IPS-NIHi11 (cell line): Measurements from ENCODE around the gene CARS1.

ENCODE experiments used
- DNase-seq: peaks from one replicate; pipeline ENCODE4 v3.0.0; 2012; ENCODE audit warnings: mixed read lengths, low spot score

CARS1 gene

GRCh38 chr11:2991452-2992233, 65.6 kb downstream of the CARS1 start:
- DNase-seq: peak; percentile 84

- no peak for DNase-seq
These were observed 66.4 kb downstream of the CARS1 start for GRCh38 chr11:2990617-2991451.

GRCh38 chr11:2989551-2989950, 67.7 kb downstream of the CARS1 start:
- no peak for DNase-seq

GRCh38 chr11:2989006-2989405, 68.2 kb downstream of the CARS1 start:
- DNase-seq: no peak

- DNase-seq: no peak
These were observed 69.1 kb downstream of the CARS1 start for GRCh38 chr11:2987881-2988861.

GRCh38 chr11:2983908-2984307, 73.3 kb downstream of the CARS1 start:
- DNase-seq: no peak

GRCh38 chr11:2982214-2982613, 75.0 kb downstream of the CARS1 start:
- DNase-seq: no peak

- no peak for DNase-seq
These were observed 76.1 kb downstream of the CARS1 start for GRCh38 chr11:2981130-2981529.

- DNase-seq: no peak
These were observed 76.9 kb downstream of the CARS1 start for GRCh38 chr11:2980168-2980840.

GRCh38 chr11:2977113-2977512, 80.1 kb downstream of the CARS1 start:
- no peak for DNase-seq

- DNase-seq: no peak
These were observed 80.7 kb downstream of the CARS1 start for GRCh38 chr11:2976294-2977063.

- peak; percentile 47 for DNase-seq
These were observed 81.6 kb downstream of the CARS1 start for GRCh38 chr11:2975594-2975993.

- DNase-seq: no peak
These were observed 83.0 kb downstream of the CARS1 start for GRCh38 chr11:2974272-2974671.

GRCh38 chr11:2968341-2968900, 88.8 kb downstream of the CARS1 start:
- DNase-seq: no peak

GRCh38 chr11:2964782-2965181, 92.4 kb downstream of the CARS1 start:
- DNase-seq: no peak

GRCh38 chr11:2963761-2964160, 93.5 kb downstream of the CARS1 start:
- DNase-seq: no peak

GRCh38 chr11:2963112-2963754, 94.0 kb downstream of the CARS1 start:
- DNase-seq: no peak

GRCh38 chr11:2961080-2961479, 96.1 kb downstream of the CARS1 start:
- no peak for DNase-seq

- DNase-seq: no peak
These were observed 97.1 kb downstream of the CARS1 start for GRCh38 chr11:2960139-2960538.

GRCh38 chr11:2958251-2958650, 99.0 kb downstream of the CARS1 start:
- no peak for DNase-seq
